Panc1 (cell line): ENCODE data around the gene RALGAPB.

Source experiments
- POLR2AphosphoS5 ChIP-seq: IDR thresholded peaks from 2 replicates; pipeline ENCODE4 v1.6.1; 2012; ENCODE audit warnings: mild to moderate bottlenecking, low read depth, low read length, moderate library complexity
- REST ChIP-seq, 2 experiments: IDR thresholded peaks; 2 replicates each; pipeline ENCODE4 v1.6.1; 2011 to 2012; ENCODE audit warnings: low read depth in 2 of 2, control low read depth in 1 of 2, low read length in 1 of 2, mild to moderate bottlenecking in 1 of 2, moderate library complexity in 1 of 2; ENCODE audit not compliant: insufficient read depth in 1 of 2
- SIN3A ChIP-seq: IDR thresholded peaks from 2 replicates; pipeline ENCODE4 v1.6.1; 2012; ENCODE audit warnings: low read depth, mild to moderate bottlenecking, low read length, moderate library complexity, borderline replicate concordance; ENCODE audit not compliant: insufficient read depth
- TCF7L2 ChIP-seq: IDR thresholded peaks from 2 replicates; pipeline ENCODE4 v1.6.1; 2011; ENCODE audit warnings: mild to moderate bottlenecking, low read depth, low read length, inconsistent platforms
- TF ChIP-seq, protein P1 (sequence below): fragments of 450-650 bp; IDR thresholded peaks from 2 replicates; pipeline ENCODE4 v1.5.1; 2017; ENCODE audit warnings: mild to moderate bottlenecking

DNA sequence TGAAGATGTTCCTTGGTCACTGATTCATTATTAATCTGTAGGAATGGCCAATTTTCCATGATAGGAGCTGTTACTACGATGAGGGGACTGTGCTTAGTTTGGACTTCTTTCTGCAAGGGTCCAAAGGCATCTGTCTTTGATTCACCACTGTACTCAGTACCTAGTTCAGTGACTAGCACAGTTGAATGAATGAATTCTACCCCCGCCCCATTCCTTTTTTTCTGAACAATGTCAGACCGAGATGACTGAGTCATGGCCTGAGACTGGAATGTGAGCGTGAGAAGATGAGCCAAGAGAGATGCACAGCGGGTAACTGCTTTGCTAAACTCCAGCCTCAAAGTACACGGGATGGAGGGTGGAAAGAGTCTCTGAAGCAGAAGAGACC is 37.1 kb upstream of the RALGAPB start:
- TF ChIP-seq, protein P1, sequence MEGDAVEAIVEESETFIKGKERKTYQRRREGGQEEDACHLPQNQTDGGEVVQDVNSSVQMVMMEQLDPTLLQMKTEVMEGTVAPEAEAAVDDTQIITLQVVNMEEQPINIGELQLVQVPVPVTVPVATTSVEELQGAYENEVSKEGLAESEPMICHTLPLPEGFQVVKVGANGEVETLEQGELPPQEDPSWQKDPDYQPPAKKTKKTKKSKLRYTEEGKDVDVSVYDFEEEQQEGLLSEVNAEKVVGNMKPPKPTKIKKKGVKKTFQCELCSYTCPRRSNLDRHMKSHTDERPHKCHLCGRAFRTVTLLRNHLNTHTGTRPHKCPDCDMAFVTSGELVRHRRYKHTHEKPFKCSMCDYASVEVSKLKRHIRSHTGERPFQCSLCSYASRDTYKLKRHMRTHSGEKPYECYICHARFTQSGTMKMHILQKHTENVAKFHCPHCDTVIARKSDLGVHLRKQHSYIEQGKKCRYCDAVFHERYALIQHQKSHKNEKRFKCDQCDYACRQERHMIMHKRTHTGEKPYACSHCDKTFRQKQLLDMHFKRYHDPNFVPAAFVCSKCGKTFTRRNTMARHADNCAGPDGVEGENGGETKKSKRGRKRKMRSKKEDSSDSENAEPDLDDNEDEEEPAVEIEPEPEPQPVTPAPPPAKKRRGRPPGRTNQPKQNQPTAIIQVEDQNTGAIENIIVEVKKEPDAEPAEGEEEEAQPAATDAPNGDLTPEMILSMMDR: no peak; the same call in 1 of the 2 replicates
- TF ChIP-seq REST (IDR thresholded peaks at IDR 0.05; ENCODE audit: insufficient read depth in 1 of 2, low read depth in 2 of 2, low read length in 1 of 2) (no peak), TCF7L2 (no peak), POLR2AphosphoS5 (no peak), SIN3A (no peak)
